ENCODE measurements around the gene GRB14. TPM values are rescaled to one million over a fixed set of nuclear protein-coding genes. Genes with fewer than 3 reads are reported as not detected.
"Not testable (repeated sequence)": the region's sequence is repeated elsewhere in the genome, so short reads cannot be mapped to it uniquely, and the experiment has no call there.

The GRB14 gene
- total RNA-seq, 2 donors from 2014 or later, result 4.4 to 15.5 TPM

DNA sequence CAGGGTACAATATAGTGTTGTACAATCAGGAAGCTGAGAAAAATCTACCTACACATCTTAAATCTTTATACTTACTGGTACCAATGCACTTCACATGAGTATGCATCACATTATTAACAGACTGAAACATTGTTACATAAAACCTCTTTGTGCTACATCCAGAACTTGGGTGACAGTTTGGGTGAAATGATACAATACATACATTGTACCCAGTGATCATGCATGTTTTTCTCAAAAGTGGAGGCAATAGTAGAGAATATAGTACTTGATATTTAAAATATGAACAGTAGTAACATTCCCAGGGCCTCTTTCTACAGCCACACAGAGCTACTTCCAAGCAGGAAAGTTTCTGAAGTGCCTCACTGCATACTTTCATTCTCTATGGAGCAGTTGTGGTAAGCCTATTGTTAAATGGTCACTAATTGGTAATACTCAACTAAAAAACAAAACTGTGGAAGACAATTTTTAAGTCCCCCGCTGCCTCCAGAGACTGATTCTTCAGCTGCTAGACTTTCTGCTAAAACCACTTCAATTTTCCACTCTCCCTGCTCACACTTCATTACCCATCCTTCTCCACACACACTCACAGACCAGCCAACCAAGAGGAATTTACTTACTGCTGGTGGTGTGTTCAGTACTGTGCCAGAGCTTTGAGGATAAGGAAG is 22.9 kb upstream of the GRB14 start:
- no peaks in the 10 kb centered on the region for H3K27me3 ChIP-seq
- no peak for DNase-seq (ENCODE audit: low spot score)
- H3K4me1 ChIP-seq, result no peaks in the 10 kb centered on the region
- H3K36me3 ChIP-seq, result no peaks in the 10 kb centered on the region
- H3K27ac ChIP-seq, result no peak overlapping the region
- no peak for TF ChIP-seq CTCF (IDR thresholded peaks at IDR 0.05)
- H3K9me3 ChIP-seq, result peaks cover 0 to 9% of the 10 kb centered on the region in 2 donors
- H3K4me3 ChIP-seq, result no peak overlapping the region

GRCh38 chr2:164642946-164643555 is 21.8 kb upstream of the GRB14 start:
- no peak for TF ChIP-seq CTCF (IDR thresholded peaks at IDR 0.05)
- no peak overlapping the region for H3K27ac ChIP-seq
- H3K36me3 ChIP-seq, result no peaks in the 10 kb centered on the region
- H3K27me3 ChIP-seq, result no peaks in the 10 kb centered on the region
- no peak for DNase-seq (ENCODE audit: low spot score)
- no peak overlapping the region for H3K4me3 ChIP-seq
- peaks cover 0 to 3% of the 10 kb centered on the region in 2 donors for H3K9me3 ChIP-seq
- H3K4me1 ChIP-seq, result no peaks in the 10 kb centered on the region

- H3K9me3 ChIP-seq, result no peaks in the 10 kb centered on the region
- no peak for DNase-seq (ENCODE audit: low spot score)
- no peak overlapping the region for H3K4me3 ChIP-seq
- H3K36me3 ChIP-seq, result no peaks in the 10 kb centered on the region
- TF ChIP-seq CTCF (IDR thresholded peaks at IDR 0.05), result no peak
- H3K27me3 ChIP-seq, result no peaks in the 10 kb centered on the region
- no peak overlapping the region for H3K27ac ChIP-seq
- no peaks in the 10 kb centered on the region for H3K4me1 ChIP-seq
Observed at GRCh38 chr2:164642268-164642667, 21.0 kb upstream of the GRB14 start.

DNA sequence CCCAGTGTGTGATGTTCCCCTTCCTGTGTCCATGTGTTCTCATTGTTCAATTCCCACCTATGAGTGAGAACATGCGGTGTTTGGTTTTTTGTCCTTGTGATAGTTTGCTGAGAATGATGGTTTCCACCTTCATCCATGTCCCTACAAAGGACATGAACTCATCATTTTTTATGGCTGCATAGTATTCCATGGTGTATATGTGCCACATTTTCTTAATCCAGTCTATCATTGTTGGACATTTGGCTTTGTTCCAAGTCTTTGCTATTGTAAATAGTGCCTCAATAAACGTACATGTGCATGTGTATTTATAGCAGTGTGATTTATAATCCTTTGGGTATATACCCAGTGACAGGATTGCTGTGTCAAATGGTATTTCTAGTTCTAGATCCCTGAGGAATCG is 7.0 kb upstream of the GRB14 start:
- H3K36me3 ChIP-seq; H3K4me1 ChIP-seq; H3K4me3 ChIP-seq; H3K9me3 ChIP-seq; H3K27ac ChIP-seq; DNase-seq (ENCODE audit: low spot score); H3K27me3 ChIP-seq: not testable (repeated sequence)

DNA sequence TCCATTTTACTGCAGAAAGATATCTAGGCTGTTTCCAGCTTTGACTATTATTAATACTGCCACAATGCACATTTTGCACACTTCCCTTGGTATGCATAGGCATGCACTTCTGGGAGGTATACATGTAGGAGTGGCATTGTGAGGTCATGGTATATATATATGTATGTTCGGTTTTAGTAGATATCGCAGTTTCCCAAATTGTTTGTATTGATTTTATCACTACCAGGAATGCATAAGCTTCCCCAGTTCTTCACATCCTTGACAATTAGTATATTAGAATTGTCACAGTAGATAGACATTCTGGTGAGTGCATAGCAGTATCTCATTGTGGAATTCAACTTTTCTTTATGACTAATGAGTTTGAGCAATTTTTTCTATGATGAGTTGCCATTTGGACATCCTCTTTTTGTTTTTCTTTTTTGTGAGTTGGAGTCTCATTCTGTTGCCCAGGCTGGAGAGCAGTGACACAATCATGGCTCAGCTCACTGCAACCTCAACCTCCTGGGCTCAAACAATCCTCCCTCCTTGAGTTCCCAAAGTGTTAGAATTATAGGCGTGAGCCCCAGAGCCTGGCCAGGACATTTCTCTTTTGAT is 4.2 kb upstream of the GRB14 start:
- no peaks in the 10 kb centered on the region for H3K9me3 ChIP-seq
- H3K36me3 ChIP-seq, result no peaks in the 10 kb centered on the region
- DNase-seq (ENCODE audit: low spot score), result no peak
- peaks cover 0 to 6% of the 10 kb centered on the region in 2 donors for H3K4me1 ChIP-seq
- no peak overlapping the region for H3K27ac ChIP-seq
- H3K27me3 ChIP-seq, result no peaks in the 10 kb centered on the region
- TF ChIP-seq CTCF (IDR thresholded peaks at IDR 0.05), result no peak
- H3K4me3 ChIP-seq, result no peak overlapping the region

- no peak for DNase-seq (ENCODE audit: low spot score)
- no peak overlapping the region for H3K27ac ChIP-seq
Observed at GRCh38 chr2:164624316-164624715, 3.0 kb upstream of the GRB14 start.

More at GRCh38 chr2:164624316-164624715, 3.0 kb upstream of the GRB14 start:
- Histone ChIP-seq H3K9me3 (no peaks in the 10 kb centered on the region), H3K4me3 (no peak overlapping the region), H3K36me3 (no peaks in the 10 kb centered on the region), H3K27me3 (no peaks in the 10 kb centered on the region), H3K4me1 (peaks cover 0 to 10% of the 10 kb centered on the region in 2 donors)
- TF ChIP-seq CTCF (IDR thresholded peaks at IDR 0.05), result no peak
